Measurements from ENCODE around the gene CASD1.

CASD1 gene

DNA sequence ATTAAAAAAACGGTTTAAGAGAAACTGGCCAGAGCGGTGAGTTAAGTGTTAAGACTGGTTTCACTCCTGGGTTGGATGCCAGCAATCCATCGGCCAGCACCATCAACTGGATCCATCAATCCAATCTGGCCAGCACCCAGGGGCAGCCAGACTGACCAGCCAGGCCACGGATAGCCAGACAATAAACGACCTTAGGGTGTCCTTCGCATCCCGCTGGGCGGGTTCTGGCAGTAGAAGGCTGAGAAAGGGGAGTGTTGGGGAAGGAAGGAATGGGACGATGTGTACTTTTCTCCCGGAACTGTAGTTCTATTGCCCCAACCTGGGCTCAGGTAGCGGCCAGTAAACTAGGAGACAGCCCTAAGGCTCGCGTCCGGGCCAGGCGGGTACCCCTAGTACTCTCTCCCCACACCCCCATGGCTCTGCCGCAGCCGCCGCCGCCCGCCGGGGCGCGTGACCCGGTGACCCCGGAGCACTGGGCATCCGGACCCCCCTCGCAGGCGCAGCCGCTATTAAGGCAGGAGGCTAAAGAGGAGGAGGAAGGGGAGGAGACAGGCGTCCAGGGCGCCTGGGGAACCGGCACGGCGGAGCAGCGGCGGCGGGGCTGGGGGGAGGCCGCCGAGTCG is at the start of gene CASD1:
Gene CASD1 (plus strand): TSS at position 546 of the 623 bp plus-strand sequence. CDS start 276 bp downstream, outside the sequence.
- DNase-seq (ENCODE audit: low read depth), result peak; percentile 52

DNA sequence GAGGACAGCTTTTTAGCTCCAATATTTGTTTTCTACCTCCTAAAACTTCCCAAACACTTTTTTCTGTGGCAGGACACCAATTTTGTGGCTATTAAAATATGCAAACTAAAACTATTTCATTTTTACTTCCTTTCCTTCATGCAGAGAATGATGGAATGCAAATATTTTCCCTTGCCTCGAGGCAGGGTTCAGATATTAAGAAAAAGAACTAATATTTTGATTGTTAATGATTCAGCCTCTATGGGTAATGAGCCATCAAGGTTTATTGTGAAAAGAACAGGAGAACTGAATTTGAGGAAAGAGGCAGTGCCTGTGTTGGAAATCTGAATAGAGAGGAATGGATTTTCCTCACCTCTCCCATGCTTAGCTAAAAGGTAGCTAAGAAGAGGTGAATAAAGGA is 43.1 kb upstream of the CASD1 start:
- no peak for DNase-seq (ENCODE audit: low read depth)

DNA sequence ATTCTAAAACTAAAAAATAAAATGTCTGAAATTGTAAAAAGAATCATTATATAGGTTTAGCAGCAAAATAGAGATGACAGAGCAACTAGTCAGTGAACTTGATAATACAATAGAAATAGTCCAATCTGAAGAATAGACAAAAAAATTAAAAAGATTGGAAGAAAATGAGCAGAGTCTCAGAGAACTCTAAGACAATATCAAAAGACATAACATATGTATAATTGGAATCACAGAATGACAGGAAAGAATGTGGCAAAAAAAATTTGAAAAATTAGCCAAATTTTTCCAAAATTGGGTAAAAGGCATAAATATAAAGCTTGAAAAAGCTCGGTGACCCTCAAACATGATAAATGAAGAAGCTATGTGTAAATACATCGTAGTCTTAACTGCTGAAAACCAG is 38.0 kb upstream of the CASD1 start:
- DNase-seq (ENCODE audit: low read depth), result no peak

DNA sequence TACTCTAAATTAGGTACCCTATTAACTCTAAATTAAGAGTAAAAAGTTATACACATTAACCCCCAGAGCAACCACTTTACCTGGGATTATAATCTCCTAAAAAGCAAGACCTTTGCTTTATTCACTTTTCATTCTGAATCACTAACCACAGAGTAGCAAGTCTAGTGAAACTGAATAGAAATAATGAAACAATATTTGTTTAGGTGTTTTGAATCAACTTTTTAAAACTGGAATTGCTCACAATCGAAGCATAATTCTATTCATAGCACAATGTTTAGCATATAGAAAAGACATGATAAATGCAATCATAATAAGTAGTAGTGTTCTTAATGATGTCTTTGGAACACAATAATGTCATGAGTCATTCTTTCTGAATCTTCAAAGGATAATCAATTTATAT is 37.0 kb upstream of the CASD1 start:
- DNase-seq (ENCODE audit: low read depth), result no peak

DNA sequence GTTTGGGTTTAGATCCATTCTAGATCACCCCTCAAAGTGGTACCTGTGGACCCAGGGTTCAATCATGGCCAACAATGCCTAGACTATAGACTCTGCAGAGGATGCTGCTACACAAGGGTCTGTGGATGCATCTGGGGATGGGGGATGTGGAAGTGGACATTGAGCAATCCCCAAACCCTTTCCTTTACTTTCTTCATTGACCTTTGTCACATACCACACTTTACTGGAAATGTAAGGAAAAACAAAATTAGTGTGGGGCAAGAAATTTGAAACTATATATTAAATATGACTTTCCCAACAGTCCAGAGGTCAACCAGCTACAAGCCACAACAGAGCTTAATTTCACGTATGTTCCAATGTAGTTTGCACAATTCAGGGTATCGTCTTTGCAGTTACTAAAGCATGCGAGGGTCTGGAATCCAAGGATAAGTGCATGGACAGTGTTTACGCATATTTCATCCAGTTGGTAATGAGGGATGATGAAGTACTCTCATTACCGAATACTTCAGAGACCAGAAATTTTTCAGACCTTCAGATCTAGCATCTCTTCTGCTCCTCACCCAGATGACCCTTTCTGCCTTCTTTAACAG is 33.3 kb upstream of the CASD1 start:
- DNase-seq (ENCODE audit: low read depth), result no peak

DNA sequence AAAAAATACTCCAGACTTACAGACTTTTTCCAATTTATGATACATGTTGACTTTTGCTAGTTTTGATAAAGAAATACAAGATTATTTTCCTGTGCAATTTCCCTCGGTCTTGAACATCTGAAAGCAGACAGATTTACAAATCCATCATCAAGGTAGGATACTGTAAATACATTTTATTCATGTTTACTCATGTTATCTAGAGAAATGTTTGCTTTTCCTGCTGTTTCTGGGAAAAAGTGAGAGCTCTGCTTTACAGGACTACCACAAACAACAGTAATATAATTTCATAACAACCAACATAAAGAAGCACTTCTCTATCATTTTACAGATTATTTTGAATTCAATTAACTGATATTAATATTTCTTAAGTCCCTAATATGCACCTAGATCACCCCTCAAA is 31.7 kb upstream of the CASD1 start:
- no peak for DNase-seq (ENCODE audit: low read depth)

DNA sequence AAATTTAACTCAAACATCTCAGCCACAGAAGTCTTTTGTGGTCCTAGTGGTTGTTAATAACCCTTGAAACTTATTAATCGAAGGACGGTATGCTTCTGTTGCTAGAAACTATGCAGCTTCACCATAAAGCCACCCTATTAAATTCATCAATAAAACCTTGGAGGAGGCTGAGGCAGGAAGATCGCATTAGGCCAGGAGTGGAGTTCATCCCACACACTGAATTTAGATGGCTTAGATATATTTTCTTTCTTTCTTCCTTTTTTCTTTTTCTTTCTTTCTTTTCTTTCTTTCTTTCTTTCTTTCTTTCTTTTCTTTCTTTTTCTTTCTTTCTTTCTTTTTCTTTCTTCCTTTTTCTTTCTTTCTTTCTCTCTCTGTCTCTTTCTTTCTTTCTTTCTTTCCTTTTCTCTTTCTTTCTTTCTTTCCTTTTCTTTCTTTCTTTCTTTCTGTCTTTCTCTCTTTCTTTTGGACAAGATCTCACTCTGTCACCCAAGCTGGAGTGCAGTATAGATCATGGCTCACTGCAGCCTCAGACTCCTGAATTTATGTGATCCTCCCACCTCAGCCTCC is 30.9 kb upstream of the CASD1 start:
- no peak for DNase-seq (ENCODE audit: low read depth)

DNA sequence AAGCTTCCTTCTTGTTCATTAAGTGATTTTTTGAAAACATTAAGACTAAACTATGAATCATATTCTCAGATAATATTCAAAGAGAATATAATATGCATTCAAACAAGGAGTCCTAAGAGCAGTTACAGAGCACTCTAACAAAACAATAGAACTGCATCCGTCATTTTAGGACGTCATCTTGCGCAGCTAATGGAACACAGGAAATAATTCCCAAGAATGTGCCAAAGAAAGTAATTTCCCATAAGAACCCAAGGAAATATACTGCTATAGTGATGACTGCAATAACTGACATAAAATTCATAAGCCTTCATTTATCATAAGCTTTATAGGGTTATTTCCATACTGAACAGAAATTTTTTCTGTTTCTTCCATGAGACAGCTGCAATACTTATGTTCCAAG is 28.3 kb upstream of the CASD1 start:
- DNase-seq (ENCODE audit: low read depth), result no peak

DNA sequence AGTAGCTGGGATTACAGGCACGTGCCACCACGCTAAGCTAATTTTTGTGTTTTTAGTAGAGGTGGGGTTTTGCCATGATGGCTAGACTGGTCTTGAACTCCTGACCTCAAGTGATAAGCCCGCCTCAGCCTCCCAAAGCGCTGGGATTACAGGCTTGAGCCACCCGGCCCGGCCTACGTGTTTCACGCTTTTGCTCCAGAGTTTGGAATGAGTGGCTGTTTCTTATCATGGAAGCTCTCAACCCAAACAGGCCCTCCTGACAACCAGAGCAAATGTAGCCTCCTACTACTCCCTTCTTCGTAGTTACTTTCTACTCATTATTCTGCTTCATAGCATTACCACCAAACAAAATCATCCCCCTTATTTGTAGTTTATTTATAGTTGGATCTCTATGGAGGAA is 26.8 kb upstream of the CASD1 start:
- DNase-seq (ENCODE audit: low read depth), result no peak

DNA sequence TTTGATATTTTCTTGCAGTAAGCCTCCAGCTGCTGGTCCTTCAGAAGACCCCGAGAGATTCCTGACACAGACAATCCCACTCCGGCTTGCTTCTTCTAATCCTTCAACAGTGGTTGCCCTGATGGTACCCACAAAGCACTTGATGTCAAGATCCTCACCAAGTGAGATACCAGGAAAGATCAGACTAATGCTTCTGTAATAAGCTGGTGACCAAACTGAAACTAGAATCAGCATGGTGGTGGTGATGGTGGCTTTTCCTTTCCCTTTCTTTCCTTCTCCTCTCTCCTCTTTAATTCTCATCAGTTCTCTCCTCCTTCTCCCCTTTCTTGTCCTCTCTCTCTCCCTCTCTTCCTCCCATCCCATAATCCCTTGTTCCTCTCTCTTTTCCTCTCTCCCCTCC is 25.8 kb upstream of the CASD1 start:
- no peak for DNase-seq (ENCODE audit: low read depth)

DNA sequence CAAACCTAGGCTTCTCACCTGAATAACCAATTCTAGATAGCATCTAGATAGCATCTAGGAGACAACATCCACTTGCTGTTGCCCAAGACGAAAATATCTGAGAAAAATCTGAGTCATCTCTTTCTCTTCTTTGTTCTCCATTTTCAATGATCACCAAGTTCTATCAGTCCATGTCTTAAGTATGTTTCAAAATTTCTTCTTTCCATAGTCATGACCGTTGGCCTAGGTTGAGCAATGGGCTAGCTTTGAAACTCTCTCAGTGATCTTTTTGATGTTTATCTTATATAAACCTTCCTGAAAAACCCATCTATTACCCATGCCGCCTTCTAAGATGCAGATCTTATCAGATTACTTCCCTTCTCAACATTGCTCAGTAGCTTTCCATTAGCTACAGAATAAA is 23.4 kb upstream of the CASD1 start:
- no peak for DNase-seq (ENCODE audit: low read depth)

DNA sequence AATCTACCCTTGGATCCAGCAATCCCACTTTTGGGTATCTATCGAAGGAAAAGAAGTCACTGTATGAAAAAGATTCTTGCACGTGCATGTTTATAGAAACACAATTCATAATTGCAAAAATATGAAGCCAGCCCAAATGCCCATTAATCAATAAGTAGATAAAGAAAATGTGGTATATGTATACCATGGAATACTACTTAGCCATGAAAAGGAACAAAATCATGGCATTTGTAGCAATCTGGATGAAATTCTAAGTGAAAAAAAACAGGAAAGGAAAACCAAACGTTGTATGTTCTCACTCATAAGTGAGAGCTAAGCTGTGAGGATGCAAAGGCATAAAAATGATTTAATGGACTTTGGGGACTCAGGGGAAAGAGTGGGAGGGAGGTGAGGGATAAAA is 18.2 kb upstream of the CASD1 start:
- DNase-seq (ENCODE audit: low read depth), result no peak

DNA sequence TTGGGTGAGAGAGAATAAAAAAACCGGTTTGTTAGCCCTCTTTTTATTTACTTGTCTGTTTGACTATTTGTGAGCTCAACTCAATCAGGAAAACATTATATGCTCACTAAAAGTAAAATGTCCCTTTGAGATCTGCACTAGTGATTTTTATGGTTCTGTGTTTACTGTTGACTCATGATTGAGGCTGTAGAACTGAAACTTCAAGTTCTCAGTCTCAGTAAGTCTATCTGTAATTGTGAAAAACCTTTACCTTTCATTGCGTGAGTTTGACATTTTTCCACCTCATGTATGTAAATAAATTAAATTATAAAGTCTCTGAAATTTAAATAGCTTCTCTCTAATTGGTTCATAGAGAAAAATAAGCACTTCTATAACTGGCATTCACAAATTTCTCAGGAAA is 17.0 kb upstream of the CASD1 start:
- DNase-seq (ENCODE audit: low read depth), result no peak

DNA sequence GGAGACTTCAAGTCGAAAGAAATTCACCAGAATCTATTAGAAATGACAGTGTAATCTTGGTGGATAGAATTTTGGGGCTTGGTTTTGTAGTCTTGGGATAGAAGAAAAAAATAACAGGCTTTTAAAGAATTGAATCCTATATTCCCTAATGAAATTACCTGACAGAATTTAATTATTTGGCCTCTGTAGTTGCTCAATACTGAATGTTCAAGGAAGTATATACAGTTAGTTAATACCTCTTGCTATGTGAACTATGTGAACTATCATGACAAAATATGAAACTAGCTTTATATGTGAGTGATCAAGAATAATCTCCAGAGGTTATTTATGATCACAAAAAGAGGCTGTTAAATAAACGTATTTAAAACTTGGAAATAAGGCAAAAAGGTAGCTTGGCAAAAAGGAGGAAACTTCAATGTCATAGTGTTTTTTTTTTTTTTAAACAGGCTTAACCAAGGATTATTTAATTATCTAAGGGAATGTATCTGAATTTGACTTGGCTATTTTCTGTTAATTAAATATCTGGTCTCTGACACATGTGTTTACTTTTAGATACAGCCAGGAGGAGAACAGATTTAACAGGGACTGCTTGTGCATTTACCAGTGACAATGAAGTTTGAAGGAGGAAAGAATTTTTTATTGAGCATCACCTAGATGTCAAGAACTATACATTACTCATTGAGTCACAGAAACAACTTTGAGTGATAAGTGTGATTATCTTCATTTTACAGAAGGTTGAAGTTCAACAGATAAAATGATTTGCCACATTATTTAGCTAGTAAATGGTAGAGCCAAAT is 11.5 kb upstream of the CASD1 start:
- no peak for DNase-seq (ENCODE audit: low read depth)

DNA sequence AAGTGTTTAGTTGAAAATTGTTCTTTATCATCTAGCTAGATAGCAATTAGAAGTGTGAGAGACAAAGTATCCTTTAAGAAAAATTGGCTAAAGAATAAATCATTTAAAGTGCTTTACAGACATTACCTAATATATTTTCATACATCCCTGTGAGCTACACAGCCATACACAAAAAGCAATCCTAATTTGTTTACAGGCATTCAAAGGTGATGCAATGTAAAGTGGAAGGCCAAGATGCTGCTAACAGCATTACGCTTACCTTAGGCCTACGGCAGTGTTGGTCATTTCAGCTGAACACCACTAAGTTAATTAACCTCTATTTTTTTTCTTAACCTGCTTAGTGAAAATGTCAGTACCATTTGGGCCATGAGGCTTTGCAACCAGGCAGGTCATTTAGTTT is 10.7 kb upstream of the CASD1 start:
- no peak for DNase-seq (ENCODE audit: low read depth)

DNA sequence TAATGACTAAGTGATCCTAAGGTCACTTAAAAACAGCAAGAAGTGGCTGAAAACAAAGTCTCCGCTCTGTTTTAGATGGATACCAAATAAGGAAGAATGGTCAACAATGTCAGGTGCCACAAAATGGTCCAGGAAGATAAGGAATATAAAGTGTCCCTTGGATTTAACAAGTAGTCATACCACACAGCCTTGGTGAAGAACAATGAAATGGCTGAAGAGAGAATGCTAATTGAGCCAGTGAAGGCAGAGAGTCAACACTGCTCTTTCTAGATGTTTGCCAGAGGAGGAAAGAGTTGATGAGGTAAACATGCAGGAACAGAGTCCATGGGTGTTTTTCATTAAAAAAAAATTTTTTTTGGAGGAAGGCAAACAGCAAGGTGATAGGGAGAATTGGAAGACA is 2.1 kb upstream of the CASD1 start:
- no peak for DNase-seq (ENCODE audit: low read depth)

DNA sequence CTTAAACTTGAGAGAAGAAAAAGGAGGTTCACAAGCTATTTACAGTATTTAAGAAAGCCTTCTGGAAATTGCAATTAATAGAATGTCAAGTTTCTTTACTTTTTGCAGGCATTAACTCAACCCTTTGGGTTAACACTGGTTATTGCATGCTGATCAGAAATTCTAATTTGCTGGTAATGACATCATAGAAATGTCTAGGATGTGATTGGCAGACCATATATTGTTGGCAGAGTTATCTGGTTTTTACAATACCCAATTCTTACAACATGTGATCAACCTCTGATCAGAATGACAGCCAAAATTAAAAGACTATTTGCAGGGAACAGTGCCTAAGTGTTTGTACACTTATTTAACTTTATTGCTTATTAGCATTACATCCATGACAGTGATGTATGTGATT is 1.6 kb upstream of the CASD1 start:
- no peak for DNase-seq (ENCODE audit: low read depth)

DNA sequence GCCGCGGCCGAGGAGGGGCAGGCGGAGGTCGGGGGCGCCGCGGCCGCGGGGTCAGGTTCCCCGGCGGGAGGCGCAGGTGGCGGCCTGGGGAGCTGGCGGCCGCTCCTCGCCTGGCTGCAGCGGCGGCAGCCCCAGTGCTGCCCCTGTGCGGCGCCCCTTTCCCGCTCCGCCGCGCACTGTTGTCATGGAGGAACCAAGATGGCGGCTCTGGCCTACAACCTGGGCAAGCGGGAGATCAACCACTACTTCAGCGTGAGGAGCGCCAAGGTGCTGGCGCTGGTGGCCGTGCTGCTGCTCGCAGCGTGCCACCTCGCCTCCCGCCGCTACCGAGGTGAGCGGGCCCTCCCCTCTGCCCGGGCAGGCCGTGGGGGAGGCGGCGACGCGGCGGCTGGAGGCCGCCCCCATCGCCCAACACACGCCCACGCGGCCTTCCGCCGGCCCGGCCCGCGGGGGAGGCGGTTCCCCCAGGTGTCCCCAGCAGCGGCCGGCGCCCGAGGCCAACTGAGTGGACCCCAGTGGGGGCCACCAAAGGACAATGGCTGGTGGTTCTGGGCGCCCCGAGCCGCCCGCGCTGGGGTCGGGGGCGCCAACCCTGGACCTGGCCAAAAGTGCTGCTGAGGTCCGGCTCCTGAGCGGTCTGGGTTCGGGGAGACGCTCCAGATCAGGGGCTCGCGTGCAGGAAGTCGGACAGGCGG is 425 bp downstream of the CASD1 start:
- DNase-seq (ENCODE audit: low read depth), result peak; percentile 41

DNA sequence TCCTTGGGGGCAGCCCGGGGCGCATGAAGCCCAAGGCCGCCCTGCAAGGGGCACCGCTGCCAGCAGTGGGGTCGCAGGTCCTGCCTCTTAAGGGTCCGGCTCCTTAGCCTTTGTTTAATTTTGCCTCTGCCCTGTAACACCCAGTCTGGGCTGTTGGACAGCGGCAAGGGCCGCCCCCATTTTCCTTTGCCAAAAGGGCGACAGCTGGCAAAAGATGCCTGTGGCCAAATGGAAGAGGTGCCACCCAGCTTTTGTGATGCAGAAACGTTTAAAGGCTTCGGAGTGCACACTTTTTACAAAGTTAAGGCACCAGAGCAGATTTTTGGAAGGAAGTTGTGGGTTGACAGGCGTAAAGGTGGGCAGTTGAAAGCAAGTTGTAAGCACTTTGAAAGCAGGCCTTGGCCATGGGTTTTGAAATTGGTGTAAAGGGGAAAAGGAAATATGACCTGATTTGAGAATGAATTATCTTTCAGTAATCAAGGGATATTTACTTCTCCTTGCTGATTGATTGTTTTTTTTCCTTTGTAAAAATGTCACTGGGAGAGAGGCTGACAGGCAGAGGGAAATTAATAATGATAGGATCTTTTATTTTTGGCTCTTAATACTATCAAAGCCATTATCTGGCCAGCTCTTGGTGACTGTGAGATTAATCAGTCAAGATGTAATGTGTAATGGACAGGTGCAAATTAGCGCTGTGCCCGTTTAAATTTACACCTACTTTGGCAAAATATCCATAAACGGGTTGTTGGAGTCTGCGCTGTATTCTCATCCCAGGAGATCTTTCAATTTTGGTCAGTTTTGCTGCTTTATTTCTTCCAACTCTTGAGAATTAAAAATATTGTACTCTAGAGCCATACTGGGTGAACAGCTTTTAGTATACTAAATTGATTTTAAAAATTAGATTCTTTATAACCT is 1.2 kb downstream of the CASD1 start:
- DNase-seq (ENCODE audit: low read depth), result peak; percentile 24

DNA sequence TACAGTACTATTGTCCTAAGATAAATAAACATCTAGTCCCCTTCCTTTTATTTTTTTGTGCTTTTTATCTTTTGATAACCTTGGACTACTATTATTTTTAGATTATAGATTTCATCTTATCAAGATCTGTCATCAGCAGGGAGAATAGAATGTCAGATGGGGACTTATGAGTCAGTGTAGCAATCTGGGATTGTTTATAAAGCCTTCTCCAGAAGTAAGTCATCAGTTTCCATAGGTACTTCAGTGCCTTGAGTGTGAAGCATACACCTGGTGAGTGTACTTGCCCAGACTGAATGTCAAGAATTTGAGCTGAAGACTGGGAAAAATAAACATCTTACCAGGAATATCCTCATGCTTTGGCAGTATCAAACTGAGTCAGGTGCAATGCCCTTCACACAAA is 2.1 kb downstream of the CASD1 start:
- no peak for DNase-seq (ENCODE audit: low read depth)

DNA sequence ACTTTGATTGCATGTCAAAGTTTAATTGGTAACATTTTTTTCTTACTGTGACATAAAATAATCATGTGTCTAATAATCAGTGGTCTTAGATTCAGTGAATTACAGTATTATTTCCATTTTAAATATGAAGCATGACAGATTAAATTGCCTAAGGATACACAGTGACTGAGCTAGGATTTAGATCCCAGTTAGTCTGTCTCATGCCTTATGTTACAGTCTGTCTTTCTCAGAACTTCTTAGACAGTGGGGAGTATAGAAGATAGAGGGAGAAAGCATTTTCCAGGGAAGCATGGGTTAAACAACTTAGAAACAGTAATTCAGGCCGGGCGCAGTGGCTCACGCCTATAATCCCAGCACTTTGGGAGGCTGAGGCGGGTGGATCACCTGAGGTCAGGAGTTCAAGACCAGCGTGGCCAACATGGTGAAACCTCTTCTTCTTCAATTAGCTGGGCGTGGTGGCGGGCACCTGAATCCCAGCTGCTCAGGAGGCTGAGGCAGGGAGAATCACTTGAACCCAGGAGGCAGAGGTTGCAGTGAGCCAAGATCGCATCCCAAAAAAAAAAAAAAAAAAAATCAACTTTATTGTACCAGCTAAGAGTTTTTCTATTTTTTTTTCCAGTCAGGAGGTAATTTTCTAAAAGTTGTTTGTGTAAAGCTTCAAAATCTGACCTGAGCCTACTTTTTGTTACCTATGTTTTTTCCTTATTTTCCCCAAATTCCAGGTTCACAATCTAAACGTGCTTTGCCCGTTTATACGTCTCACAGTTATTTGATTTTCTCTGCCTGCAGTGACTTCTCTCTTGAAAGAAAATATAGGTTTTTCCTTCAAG is 3.3 kb downstream of the CASD1 start:
- no peak for DNase-seq (ENCODE audit: low read depth)
